GM10266 (cell line): Measurements from ENCODE around the gene THSD7A.

Experiments
- DNase-seq: peaks from one replicate; pipeline ENCODE4 v3.0.0; 2012; ENCODE audit errors: extremely low spot score
- TF ChIP-seq, protein P1 (sequence below): IDR thresholded peaks from 2 replicates; pipeline ENCODE4 v1.5.1; 2012; ENCODE audit warnings: mild to moderate bottlenecking, low read depth; ENCODE audit not compliant: control insufficient read depth, insufficient read depth; ENCODE audit errors: missing control alignments

The THSD7A gene

DNA sequence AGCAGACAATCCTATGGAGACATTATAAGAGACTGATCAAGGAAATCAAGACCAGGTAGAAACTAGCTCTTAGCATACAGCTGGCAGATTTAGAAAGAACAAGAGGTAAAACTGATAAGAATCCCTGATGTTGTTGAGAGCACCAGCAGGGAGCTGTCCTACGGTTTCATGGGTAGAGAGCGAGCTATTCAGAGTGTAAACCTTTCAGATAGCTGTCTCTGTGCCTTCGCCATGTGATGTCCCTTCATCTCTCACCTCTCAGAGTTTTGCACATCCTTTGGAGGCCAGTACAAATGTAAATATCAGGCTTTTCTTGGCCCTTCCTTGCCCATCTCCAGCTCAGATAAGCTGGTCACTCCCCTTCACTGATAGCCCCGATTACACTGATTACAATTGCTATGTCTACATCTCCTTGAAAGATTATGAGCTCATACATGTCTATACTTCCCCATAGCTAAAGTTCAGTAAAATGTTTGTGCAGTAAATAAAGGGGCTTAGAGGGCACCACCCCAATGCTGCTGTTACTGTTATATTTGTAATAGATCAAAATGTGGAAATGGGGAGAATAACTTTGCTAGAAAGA lies 21.9 kb downstream of the THSD7A start:
- no peak for DNase-seq
- TF ChIP-seq, protein P1, sequence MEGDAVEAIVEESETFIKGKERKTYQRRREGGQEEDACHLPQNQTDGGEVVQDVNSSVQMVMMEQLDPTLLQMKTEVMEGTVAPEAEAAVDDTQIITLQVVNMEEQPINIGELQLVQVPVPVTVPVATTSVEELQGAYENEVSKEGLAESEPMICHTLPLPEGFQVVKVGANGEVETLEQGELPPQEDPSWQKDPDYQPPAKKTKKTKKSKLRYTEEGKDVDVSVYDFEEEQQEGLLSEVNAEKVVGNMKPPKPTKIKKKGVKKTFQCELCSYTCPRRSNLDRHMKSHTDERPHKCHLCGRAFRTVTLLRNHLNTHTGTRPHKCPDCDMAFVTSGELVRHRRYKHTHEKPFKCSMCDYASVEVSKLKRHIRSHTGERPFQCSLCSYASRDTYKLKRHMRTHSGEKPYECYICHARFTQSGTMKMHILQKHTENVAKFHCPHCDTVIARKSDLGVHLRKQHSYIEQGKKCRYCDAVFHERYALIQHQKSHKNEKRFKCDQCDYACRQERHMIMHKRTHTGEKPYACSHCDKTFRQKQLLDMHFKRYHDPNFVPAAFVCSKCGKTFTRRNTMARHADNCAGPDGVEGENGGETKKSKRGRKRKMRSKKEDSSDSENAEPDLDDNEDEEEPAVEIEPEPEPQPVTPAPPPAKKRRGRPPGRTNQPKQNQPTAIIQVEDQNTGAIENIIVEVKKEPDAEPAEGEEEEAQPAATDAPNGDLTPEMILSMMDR: no peak

DNA sequence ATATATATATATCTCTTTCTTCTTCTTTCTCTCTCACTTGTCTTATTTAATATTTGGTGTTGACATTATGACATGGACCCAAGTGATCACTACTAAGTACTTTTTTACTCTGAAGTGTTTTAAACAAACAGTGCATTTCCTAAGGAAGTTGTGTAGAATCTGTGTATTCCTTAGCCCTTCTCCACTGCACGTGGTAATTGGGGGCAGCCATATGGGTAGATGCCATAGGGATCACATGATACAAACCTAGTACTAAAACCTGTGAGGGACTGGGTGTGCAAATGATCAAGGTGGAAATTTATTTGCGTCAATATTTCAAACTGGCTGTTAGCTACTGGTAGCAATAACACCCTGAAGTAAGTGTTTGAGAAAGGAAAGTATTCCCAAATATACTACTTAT lies 25.0 kb downstream of the THSD7A start:
- DNase-seq: no peak
- TF ChIP-seq, protein P1: no peak

DNA sequence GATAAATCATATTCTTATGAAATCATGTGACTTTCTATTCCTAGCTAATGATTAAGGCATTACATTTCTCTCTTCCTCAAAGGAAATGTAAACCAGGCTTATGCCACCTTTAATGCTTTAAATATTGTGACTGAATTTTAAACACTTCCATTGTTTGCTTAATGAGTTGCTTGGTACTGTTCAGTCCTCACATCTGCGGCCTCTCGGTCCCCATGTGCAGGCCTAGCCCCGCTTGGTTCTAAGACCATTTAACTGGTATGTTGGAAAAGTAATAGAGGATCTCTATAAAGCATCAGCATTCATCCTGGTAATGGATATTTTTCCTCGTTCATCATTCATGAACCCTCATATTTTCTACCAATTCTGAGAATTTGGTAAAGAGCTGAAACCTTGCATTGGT lies 27.4 kb downstream of the THSD7A start:
- TF ChIP-seq, protein P1: no peak
- DNase-seq: no peak

DNA sequence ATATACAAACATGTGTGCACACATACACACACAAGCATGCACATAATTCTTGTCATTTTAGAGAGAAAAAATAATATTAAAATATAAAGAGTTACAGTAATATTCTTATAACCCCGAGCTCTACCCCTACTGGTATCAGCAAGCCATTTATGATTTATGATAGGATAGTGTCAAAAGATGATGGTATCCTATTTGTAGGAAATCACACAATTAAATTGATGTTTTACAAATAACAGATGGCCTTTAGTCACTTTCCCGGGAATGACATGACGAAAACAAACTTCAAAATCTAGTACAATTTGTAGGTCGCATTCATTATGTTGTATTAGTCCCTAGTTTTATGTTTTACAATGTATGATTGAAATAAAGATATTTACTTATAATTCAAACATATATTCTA lies 36.8 kb downstream of the THSD7A start:
- TF ChIP-seq, protein P1: no peak
- no peak for DNase-seq

DNA sequence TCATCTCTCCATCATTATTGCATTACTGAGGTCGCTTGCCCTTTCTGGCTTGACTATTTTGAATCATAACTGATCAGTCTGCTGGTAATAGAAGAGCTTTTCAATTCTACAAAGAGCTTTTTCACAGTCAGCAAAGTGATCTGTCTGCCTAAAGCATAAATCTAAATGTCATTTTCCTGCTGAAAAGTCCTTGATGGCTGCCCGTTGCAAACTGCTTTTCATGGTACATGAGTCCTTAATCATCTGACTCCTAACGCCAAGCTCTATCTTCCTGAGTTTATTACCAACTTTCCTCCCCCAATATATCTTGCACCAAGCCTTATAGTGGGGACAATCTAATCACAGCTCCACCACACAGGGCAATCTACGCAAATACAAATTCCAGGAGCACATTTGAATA lies 39.8 kb downstream of the THSD7A start:
- DNase-seq: no peak
- TF ChIP-seq, protein P1: no peak

DNA sequence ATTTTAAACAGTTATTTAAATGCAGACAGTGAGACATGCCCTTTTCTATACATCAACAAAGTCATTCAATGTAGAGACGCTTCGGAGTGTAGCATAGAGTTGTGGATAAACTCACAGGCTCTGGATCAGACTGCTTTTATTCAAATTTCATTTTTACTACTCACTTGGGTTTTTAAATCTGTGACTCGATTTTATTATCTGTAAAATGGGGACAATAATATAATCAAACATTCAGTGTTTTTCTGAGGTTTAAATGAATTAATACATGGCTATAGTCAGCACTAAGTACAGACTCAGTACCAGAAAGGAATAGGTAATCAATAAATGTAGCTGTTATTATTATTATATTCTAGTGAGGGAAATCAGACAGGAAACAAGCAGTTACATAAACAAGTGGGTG lies 43.4 kb downstream of the THSD7A start:
- DNase-seq: no peak
- TF ChIP-seq, protein P1: no peak

DNA sequence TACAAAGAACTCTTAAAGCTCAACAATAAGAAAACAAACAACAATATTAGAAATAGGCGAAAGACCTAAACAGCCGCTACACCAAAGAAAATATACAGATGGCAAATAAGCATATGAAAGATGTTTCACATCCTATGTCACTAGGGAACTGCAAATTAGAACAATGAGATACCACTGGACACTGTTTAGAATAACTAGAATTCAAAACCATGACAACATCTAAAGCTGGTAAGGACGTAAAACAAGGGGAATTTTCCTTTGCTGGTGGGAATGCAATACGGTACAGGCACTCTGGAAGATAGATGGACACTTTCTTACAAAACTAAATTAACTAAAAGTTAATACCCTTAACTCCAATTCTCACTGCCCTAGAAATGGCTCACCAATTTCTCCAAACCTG lies 44.5 kb downstream of the THSD7A start:
- TF ChIP-seq, protein P1: no peak
- no peak for DNase-seq
